ENCODE data around the gene HEBP1.
"Not testable (repeated sequence)": the region's sequence is repeated elsewhere in the genome, so short reads cannot be mapped to it uniquely, and the experiment has no call there.

The HEBP1 gene

GRCh38 chr12:12999959-13000615 lies at the start of gene HEBP1:
Gene HEBP1 (minus strand): TSS chr12:13000265. CDS start chr12:13000114, 151 bp downstream.
- peak; percentile 71 for DNase-seq

- DNase-seq: no peak
Observed at GRCh38 chr12:13049816-13050215, 49.8 kb upstream of the HEBP1 start.

GRCh38 chr12:13046964-13047363 lies 46.9 kb upstream of the HEBP1 start:
- no peak for DNase-seq

- no peak for DNase-seq
Observed at GRCh38 chr12:13045816-13046215, 45.8 kb upstream of the HEBP1 start.

- DNase-seq: no peak
Observed at GRCh38 chr12:13044906-13045299, 44.8 kb upstream of the HEBP1 start.

GRCh38 chr12:13044002-13044905 lies 44.2 kb upstream of the HEBP1 start, which contains the start of gene FAM234B:
Gene FAM234B (plus strand): TSS chr12:13044381. CDS start chr12:13044404, 23 bp downstream.
- DNase-seq: no peak

GRCh38 chr12:13042666-13043230 lies 42.7 kb upstream of the HEBP1 start:
- no peak for DNase-seq

GRCh38 chr12:13041224-13041623 lies 41.2 kb upstream of the HEBP1 start:
- no peak for DNase-seq

GRCh38 chr12:13039328-13039956 lies 39.4 kb upstream of the HEBP1 start:
- DNase-seq: no peak

GRCh38 chr12:13038491-13039161 lies 38.6 kb upstream of the HEBP1 start:
- no peak for DNase-seq

- DNase-seq: no peak
Observed at GRCh38 chr12:13036881-13037280, 36.8 kb upstream of the HEBP1 start.

GRCh38 chr12:13035335-13035734 lies 35.3 kb upstream of the HEBP1 start:
- DNase-seq: not testable (repeated sequence)

GRCh38 chr12:13033476-13033875 lies 33.4 kb upstream of the HEBP1 start:
- DNase-seq: no peak

GRCh38 chr12:13032164-13032563 lies 32.1 kb upstream of the HEBP1 start:
- DNase-seq: no peak

- no peak for DNase-seq
Observed at GRCh38 chr12:13030541-13031291, 30.7 kb upstream of the HEBP1 start.

- no peak for DNase-seq
Observed at GRCh38 chr12:13028825-13029570, 28.9 kb upstream of the HEBP1 start.

- DNase-seq: no peak
Observed at GRCh38 chr12:13027508-13027907, 27.4 kb upstream of the HEBP1 start.

GRCh38 chr12:13027032-13027431 lies 27.0 kb upstream of the HEBP1 start:
- DNase-seq: no peak

- DNase-seq: no peak
Observed at GRCh38 chr12:13026286-13026685, 26.2 kb upstream of the HEBP1 start.

- DNase-seq: no peak
Observed at GRCh38 chr12:13024531-13024916, 24.5 kb upstream of the HEBP1 start.
